ENCODE data around the gene CHCHD2. TPM values are rescaled to one million over a fixed set of nuclear protein-coding genes. Genes with fewer than 3 reads are reported as not detected.

CHCHD2 gene
- total and polyA plus RNA-seq, 2 of the 8 experiments (the other 6 are each of a cell fraction or from before 2014, with no cell fraction given): 112 to 300 TPM

- no peak overlapping the region for H3K4me3 ChIP-seq (ENCODE audit: extremely low read depth in 1 of 4, insufficient read depth in 2 of 4, low read depth in 3 of 4, low read length in 4 of 4)
- H4K8ac ChIP-seq (ENCODE audit: extremely low read depth, insufficient read depth, low read length): no peak overlapping the region
- H2BK5ac ChIP-seq (ENCODE audit: low read depth, low read length): no peak overlapping the region
- no peak overlapping the region for H3K14ac ChIP-seq (ENCODE audit: insufficient read length)
- no peak for FAIRE-seq
- no peaks in the 10 kb centered on the region for H3K23me2 ChIP-seq (ENCODE audit: low read depth, low read length)
- no peaks in the 10 kb centered on the region for H3K4me1 ChIP-seq (replicated peaks in 1 of 4; ENCODE audit: control insufficient read depth in 3 of 4, insufficient read depth in 4 of 4, low read length in 3 of 4)
- no peak for TF ChIP-seq SIN3A (conservative IDR thresholded peaks at IDR 0.05 in 1 of 2, IDR thresholded peaks at IDR 0.05 in 1 of 2; ENCODE audit: low read depth in 1 of 2, low read length in 2 of 2)
- no peak for TF ChIP-seq SP4 (IDR thresholded peaks at IDR 0.05; ENCODE audit: low read length)
- no peak for TF ChIP-seq EGR1 (IDR thresholded peaks at IDR 0.05; ENCODE audit: borderline replicate concordance, low read depth, low read length)
- TF ChIP-seq CREB1 (IDR thresholded peaks at IDR 0.05): no peak
- no peak for TF ChIP-seq YY1 (IDR thresholded peaks at IDR 0.05; ENCODE audit: low read depth, low read length)
- no peak for TF ChIP-seq RNF2 (IDR thresholded peaks at IDR 0.05; ENCODE audit: borderline replicate concordance, low read depth, low read length, missing control alignments, poor library complexity, severe bottlenecking)
- TF ChIP-seq FOSL1 (IDR thresholded peaks at IDR 0.05; ENCODE audit: insufficient read depth, low read depth, low read length): no peak
- TF ChIP-seq MAX (IDR thresholded peaks at IDR 0.05): no peak
- TF ChIP-seq E2F6 (IDR thresholded peaks at IDR 0.05): no peak
- no peak for TF ChIP-seq POLR2AphosphoS5 (IDR thresholded peaks at IDR 0.05; ENCODE audit: low read depth, low read length)
- TF ChIP-seq EP300 (IDR thresholded peaks at IDR 0.05; ENCODE audit: borderline replicate concordance in 1 of 2, low read depth in 2 of 2, low read length in 2 of 2): no peak
- TF ChIP-seq KDM4A (IDR thresholded peaks at IDR 0.05; ENCODE audit: low read depth, low read length, severe bottlenecking): no peak
- WGBS, 2 experiments (ENCODE audit: extremely low coverage in 1 of 2, insufficient coverage in 1 of 2, insufficient read length in 1 of 2, insufficient replicate concordance in 2 of 2, low coverage in 1 of 2, low lambda C conversion rate in 2 of 2, missing lambda C conversion rate in 1 of 2): 70% methylated on average over 5 of the region's 6 CpGs; no CpG with 5 or more reads in 1 of the 2 experiments
- no peak overlapping the region for H4K5ac ChIP-seq (ENCODE audit: insufficient read length, low read depth, low read length)
- ChIA-PET CTCF (ENCODE audit: partially characterized antibody) (no interaction called here), POLR2A (ENCODE audit: partially characterized antibody) (no interaction called here)
- H2AK5ac ChIP-seq (ENCODE audit: low read depth, low read length): no peak overlapping the region
- no peak overlapping the region for H2BK12ac ChIP-seq (ENCODE audit: low read depth, low read length)
- no peak overlapping the region for H2BK20ac ChIP-seq (ENCODE audit: low read length)
- H3K56ac ChIP-seq (replicated peaks; ENCODE audit: insufficient read length, low read depth, low read length): no peak overlapping the region
- no peak overlapping the region for H2BK15ac ChIP-seq (ENCODE audit: low read length)
- H3K79me1 ChIP-seq (ENCODE audit: low read depth, low read length): no peaks in the 10 kb centered on the region
- no peaks in the 10 kb centered on the region for H3K27me3 ChIP-seq (replicated peaks in 1 of 4; ENCODE audit: control insufficient read depth in 3 of 4, extremely low read depth in 1 of 4, insufficient read depth in 3 of 4, low read length in 3 of 4)
- H4K20me1 ChIP-seq (replicated peaks in 1 of 2; ENCODE audit: control insufficient read depth in 1 of 2, insufficient read depth in 2 of 2, low read length in 2 of 2): no peaks in the 10 kb centered on the region
- H2BK120ac ChIP-seq (replicated peaks; ENCODE audit: low read depth, low read length): no peak overlapping the region
- no peak overlapping the region for H3K4ac ChIP-seq (replicated peaks; ENCODE audit: insufficient read length, low read depth, low read length)
- H3K23ac ChIP-seq (ENCODE audit: insufficient read length): no peak overlapping the region
- H3K18ac ChIP-seq (ENCODE audit: extremely low read depth, low read length): no peak overlapping the region
- H3K9ac ChIP-seq (replicated peaks in 1 of 4; ENCODE audit: extremely low read depth in 1 of 4, low read depth in 3 of 4, low read length in 3 of 4): no peak overlapping the region
- peaks cover 31 to 68% of the 10 kb centered on the region in 2 experiments for H3K9me3 ChIP-seq (ENCODE audit: insufficient read depth in 2 of 2, low read depth in 1 of 2, low read length in 1 of 2)
- H3K36me3 ChIP-seq (ENCODE audit: control insufficient read depth in 2 of 4, insufficient read depth in 4 of 4, low read length in 3 of 4): no peaks in the 10 kb centered on the region
- DNase-seq (ENCODE audit: low read depth in 1 of 2, low spot score in 2 of 2): no peak
- no peak overlapping the region for H3K4me2 ChIP-seq (ENCODE audit: insufficient read depth in 1 of 2, low read depth in 2 of 2, low read length in 2 of 2)
- no peak overlapping the region for H2AFZ ChIP-seq (ENCODE audit: low read length)
- no peak overlapping the region for H3K27ac ChIP-seq (ENCODE audit: low read depth, low read length)
- H3K79me2 ChIP-seq (ENCODE audit: control insufficient read depth in 1 of 2, insufficient read depth in 2 of 2, low read length in 2 of 2): no peaks in the 10 kb centered on the region
- no peak overlapping the region for H4K91ac ChIP-seq (replicated peaks; ENCODE audit: insufficient read length, low read length)
Measured at GRCh38 chr7:56124981-56125380, 18.7 kb upstream of the CHCHD2 start.

All from H1 (cell line).